ENCODE data around the gene HDAC11.

HDAC11 gene

GRCh38 chr3:13525827-13526625 is 45.9 kb downstream of the HDAC11 start:
- no peak for DNase-seq (ENCODE audit: low spot score)

- DNase-seq (ENCODE audit: low spot score) = no peak
These were observed 46.5 kb downstream of the HDAC11 start for GRCh38 chr3:13526626-13526949.

GRCh38 chr3:13528217-13528867 is 48.2 kb downstream of the HDAC11 start:
- DNase-seq (ENCODE audit: low spot score) = peak; percentile 47

- DNase-seq (ENCODE audit: low spot score) = no peak
These were observed 49.3 kb downstream of the HDAC11 start for GRCh38 chr3:13529196-13530112.

- DNase-seq (ENCODE audit: low spot score) = no peak
These were observed 50.3 kb downstream of the HDAC11 start for GRCh38 chr3:13530241-13531009.

- no peak for DNase-seq (ENCODE audit: low spot score)
These were observed 52.0 kb downstream of the HDAC11 start for GRCh38 chr3:13532085-13532484.

- DNase-seq (ENCODE audit: low spot score) = no peak
These were observed 52.5 kb downstream of the HDAC11 start for GRCh38 chr3:13532631-13533030.

- DNase-seq (ENCODE audit: low spot score) = no peak
These were observed 53.8 kb downstream of the HDAC11 start for GRCh38 chr3:13533885-13534301.

GRCh38 chr3:13535526-13535875 is 55.4 kb downstream of the HDAC11 start:
- no peak for DNase-seq (ENCODE audit: low spot score)

- DNase-seq (ENCODE audit: low spot score) = no peak
These were observed 55.8 kb downstream of the HDAC11 start for GRCh38 chr3:13535905-13536304.

- no peak for DNase-seq (ENCODE audit: low spot score)
These were observed 56.3 kb downstream of the HDAC11 start for GRCh38 chr3:13536432-13536831.

GRCh38 chr3:13536832-13537231 is 56.7 kb downstream of the HDAC11 start:
- no peak for DNase-seq (ENCODE audit: low spot score)

GRCh38 chr3:13537244-13537908 is 57.3 kb downstream of the HDAC11 start:
- DNase-seq (ENCODE audit: low spot score) = no peak

GRCh38 chr3:13537909-13538296 is 57.8 kb downstream of the HDAC11 start:
- DNase-seq (ENCODE audit: low spot score) = peak; percentile 93

GRCh38 chr3:13538520-13539291 is 58.6 kb downstream of the HDAC11 start:
- no peak for DNase-seq (ENCODE audit: low spot score)

- no peak for DNase-seq (ENCODE audit: low spot score)
These were observed 59.2 kb downstream of the HDAC11 start for GRCh38 chr3:13539292-13539638.

- no peak for DNase-seq (ENCODE audit: low spot score)
These were observed 59.6 kb downstream of the HDAC11 start for GRCh38 chr3:13539671-13540070.

GRCh38 chr3:13540297-13540995 is 60.3 kb downstream of the HDAC11 start:
- DNase-seq (ENCODE audit: low spot score) = no peak

GRCh38 chr3:13541691-13542090 is 61.6 kb downstream of the HDAC11 start:
- no peak for DNase-seq (ENCODE audit: low spot score)

- no peak for DNase-seq (ENCODE audit: low spot score)
These were observed 62.0 kb downstream of the HDAC11 start for GRCh38 chr3:13542142-13542541.
